Activated naive CD4-positive, alpha-beta T cell treated with Interleukin-2 at 50 U/mL for 16 hours (primary cell): ENCODE results near the gene ACKR3.

Experiments used
- DNase-seq: peaks from one replicate; pipeline ENCODE4 v3.0.0-alpha.2; 2020

The ACKR3 gene

DNA sequence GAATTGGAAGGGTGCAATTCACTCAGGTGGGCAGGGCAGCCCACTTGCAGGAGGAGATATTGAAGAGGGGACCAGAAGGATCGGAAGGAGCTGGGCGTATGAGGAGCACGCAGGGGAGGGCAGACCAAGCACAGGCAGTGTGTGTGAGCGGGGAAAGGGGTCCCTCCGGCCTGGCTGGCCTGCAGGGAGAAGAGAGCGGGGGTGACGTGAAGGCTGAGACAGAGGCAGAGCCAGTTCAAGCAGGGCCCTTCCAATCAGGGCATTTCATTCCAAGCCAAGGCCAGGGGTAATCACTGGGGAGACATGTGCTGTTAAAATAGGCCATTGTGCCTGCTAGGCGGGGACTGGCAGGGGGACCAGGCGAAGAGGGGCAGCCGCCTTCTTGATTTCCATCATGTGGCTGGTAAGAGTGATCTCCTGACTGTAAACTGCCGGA, 62.2 kb downstream of the ACKR3 start:
- no peak for DNase-seq
